Measurements from ENCODE around the gene SLFN5. TPM values are rescaled to one million over a fixed set of nuclear protein-coding genes. Genes with fewer than 3 reads are reported as not detected.

The SLFN5 gene
- total RNA-seq, 4 donors from 2014 or later = 7.3 to 20.4 (median 14.0) TPM

GRCh38 chr17:35213412-35213940 lies 29.4 kb upstream of the SLFN5 start:
- Histone ChIP-seq H3K27me3 (peaks cover 0 to 16% (median 0%) of the 10 kb centered on the region in 4 donors), H3K36me3 (no peaks in the 10 kb centered on the region), H3K4me3 (no peak overlapping the region), H3K9me3 (no peaks in the 10 kb centered on the region), H3K27ac (peak overlapping the region in 2 of 4 donors; percentile 24 to 53), H3K4me1 (peaks cover 0 to 13% (median 0%) of the 10 kb centered on the region in 3 donors)
- no peak for DNase-seq
- intact Hi-C loops (cut with DNase I) = loop anchor here (10.0 kb wide), 1 partner anchor 69 kb away; the partner anchor contains the start of genes NLE1 and UNC45B
- 56 to 66% methylated on average over 5 of the region's 5 CpGs for WGBS, 2 donors
- no peak for TF ChIP-seq POLR2A (IDR thresholded peaks at IDR 0.05)

GRCh38 chr17:35214192-35214591 lies 28.7 kb upstream of the SLFN5 start:
- Histone ChIP-seq H3K27ac (peak overlapping the region in 3 of 4 donors; percentile 24 to 75 (median 55)), H3K4me1 (peaks cover 0 to 16% (median under 1%) of the 10 kb centered on the region in 3 donors), H3K4me3 (no peak overlapping the region), H3K9me3 (no peaks in the 10 kb centered on the region), H3K36me3 (no peaks in the 10 kb centered on the region), H3K27me3 (peaks cover 0 to 11% (median 0%) of the 10 kb centered on the region in 4 donors)
- no peak for DNase-seq
- WGBS, 2 donors = 44 to 56% methylated on average over 3 of the region's 3 CpGs
- TF ChIP-seq POLR2A (IDR thresholded peaks at IDR 0.05) = peak in 1 of 4 donors; percentile 5
- no peak for TF ChIP-seq CTCF (IDR thresholded peaks at IDR 0.05)
- intact Hi-C loops (cut with DNase I) = loop anchor here (10.0 kb wide), 1 partner anchor 69 kb away; the partner anchor contains the start of genes NLE1 and UNC45B

GRCh38 chr17:35214631-35215273 lies 28.1 kb upstream of the SLFN5 start:
- intact Hi-C loops (cut with DNase I) = loop anchor here (10.0 kb wide), 1 partner anchor 70 kb away; the partner anchor contains the start of genes NLE1 and UNC45B

GRCh38 chr17:35217107-35217506 lies 25.8 kb upstream of the SLFN5 start:
- H3K4me1 ChIP-seq = peaks cover 0 to 24% (median 6%) of the 10 kb centered on the region in 3 donors
- no peak overlapping the region for H3K4me3 ChIP-seq
- DNase-seq = no peak
- no peak overlapping the region for H3K27ac ChIP-seq
- 69% methylated on average over 5 of the region's 5 CpGs for WGBS, 2 donors
- peaks cover 0 to 1% (median under 1%) of the 10 kb centered on the region in 3 donors for H3K9me3 ChIP-seq
- no peaks in the 10 kb centered on the region for H3K36me3 ChIP-seq
- intact Hi-C loops (cut with DNase I) = loop anchor here (10.0 kb wide), 1 partner anchor 72 kb away; the partner anchor contains the start of genes NLE1 and UNC45B
- TF ChIP-seq POLR2A (IDR thresholded peaks at IDR 0.05) = no peak
- no peak for TF ChIP-seq CTCF (IDR thresholded peaks at IDR 0.05)
- peaks cover 0 to 7% (median 0%) of the 10 kb centered on the region in 4 donors for H3K27me3 ChIP-seq

More at GRCh38 chr17:35214631-35215273, 28.1 kb upstream of the SLFN5 start:
- peaks cover 0 to 10% (median 0%) of the 10 kb centered on the region in 4 donors for H3K27me3 ChIP-seq
- TF ChIP-seq CTCF (IDR thresholded peaks at IDR 0.05) (no peak), POLR2A (IDR thresholded peaks at IDR 0.05) (no peak)
- no peak for DNase-seq
- H3K4me3 ChIP-seq = no peak overlapping the region
- H3K9me3 ChIP-seq = no peaks in the 10 kb centered on the region
- no peaks in the 10 kb centered on the region for H3K36me3 ChIP-seq
- 51 to 53% methylated on average over 5 of the region's 5 CpGs for WGBS, 2 donors
- peak overlapping the region in 3 of 4 donors; percentile 31 to 75 (median 55) for H3K27ac ChIP-seq
- H3K4me1 ChIP-seq = peaks cover 0 to 21% (median 6%) of the 10 kb centered on the region in 3 donors

GRCh38 chr17:35218915-35219314 lies 24.0 kb upstream of the SLFN5 start:
- no peak for DNase-seq
- Histone ChIP-seq H3K4me1 (peaks cover 0 to 18% (median 6%) of the 10 kb centered on the region in 3 donors), H3K27ac (peak overlapping the region in 1 of 4 donors; percentile 17), H3K27me3 (peaks cover 0 to 10% (median 0%) of the 10 kb centered on the region in 4 donors), H3K4me3 (no peak overlapping the region), H3K9me3 (peaks cover 0 to 9% (median 3%) of the 10 kb centered on the region in 3 donors), H3K36me3 (no peaks in the 10 kb centered on the region)
- 56 to 59% methylated on average over 2 of the region's 2 CpGs for WGBS, 2 donors
- TF ChIP-seq CTCF (IDR thresholded peaks at IDR 0.05) (no peak), POLR2A (IDR thresholded peaks at IDR 0.05) (no peak)
- intact Hi-C loops (cut with DNase I) = loop anchor here (10.0 kb wide), 1 partner anchor 74 kb away; the partner anchor contains the start of genes NLE1 and UNC45B

All from esophagus squamous epithelium (tissue), 5 donors.